ENCODE data around the gene ADPRS. TPM values are rescaled to one million over a fixed set of nuclear protein-coding genes. Genes with fewer than 3 reads are reported as not detected.

The ADPRS gene
- total and polyA plus RNA-seq, 9 of the 15 experiments (the other 6 are each of a cell fraction or from before 2014, with no cell fraction given), result 5.9 to 40.0 (median 27.4) TPM

- no peak for TF ChIP-seq ZNF407 (IDR thresholded peaks at IDR 0.05; ENCODE audit: low read depth)
- peak; percentile 88; the same call in 1 of the 2 replicates for TF ChIP-seq DNMT1 (IDR thresholded peaks at IDR 0.05)
- TF ChIP-seq PREB (CRISPR knock-in tag; IDR thresholded peaks at IDR 0.05), result no peak
- no peak for TF ChIP-seq MYBL2 (IDR thresholded peaks at IDR 0.05; ENCODE audit: low read depth)
- TF ChIP-seq MYBL2 (CRISPR knock-in tag; IDR thresholded peaks at IDR 0.05; ENCODE audit: borderline replicate concordance), result no peak
- TF ChIP-seq TBL1XR1 (IDR thresholded peaks at IDR 0.05; ENCODE audit: low read length in 2 of 2), result no peak
- no peak for TF ChIP-seq SREBF2 (CRISPR knock-in tag; IDR thresholded peaks at IDR 0.05)
- no peak for TF ChIP-seq HIVEP1 (CRISPR knock-in tag; IDR thresholded peaks at IDR 0.05)
- no peak for TF ChIP-seq STAT5B (CRISPR knock-in tag; IDR thresholded peaks at IDR 0.05)
- no peak for TF ChIP-seq SOX6 (IDR thresholded peaks at IDR 0.05)
- no peak for TF ChIP-seq NRF1 (conservative IDR thresholded peaks at IDR 0.05 in 1 of 2, IDR thresholded peaks at IDR 0.05 in 1 of 2)
- TF ChIP-seq HSF4 (CRISPR knock-in tag; IDR thresholded peaks at IDR 0.05; ENCODE audit: borderline replicate concordance), result no peak
- TF ChIP-seq ZNF280B (CRISPR knock-in tag; IDR thresholded peaks at IDR 0.05), result no peak
- TF ChIP-seq SAFB (IDR thresholded peaks at IDR 0.05; ENCODE audit: borderline replicate concordance, low read depth, low read length), result no peak
- no peak for TF ChIP-seq BDP1 (IDR thresholded peaks at IDR 0.05; ENCODE audit: insufficient read depth, insufficient read length)
- TF ChIP-seq THRB (CRISPR knock-in tag; conservative IDR thresholded peaks at IDR 0.05), result no peak
These were observed 11.1 kb downstream of the ADPRS start (continued) for GRCh38 chr1:36099681-36100341.
